H9 (cell line): Measurements from ENCODE around the gene GPR161. TPM values are rescaled to one million over a fixed set of nuclear protein-coding genes. Genes with fewer than 3 reads are reported as not detected.

ENCODE experiments used
- DNase-seq: peaks from one replicate; pipeline ENCODE4 v3.0.0-alpha.2; 2017
- H2AFZ ChIP-seq: one replicate; pipeline ENCODE4 v1.6.1; 2013; ENCODE audit warnings: mild to moderate bottlenecking, low read length, control low read depth, moderate library complexity
- H2AK5ac ChIP-seq: 2 replicates; pipeline ENCODE4 v1.6.1; 2013; ENCODE audit warnings: low read length, control low read depth, mixed read lengths; ENCODE audit not compliant: insufficient read length
- H2BK120ac ChIP-seq: one replicate; pipeline ENCODE4 v1.6.1; 2013; ENCODE audit warnings: low read depth, mild to moderate bottlenecking, low read length, control low read depth, inconsistent platforms; ENCODE audit not compliant: poor library complexity, severe bottlenecking
- H2BK12ac ChIP-seq: 2 replicates; pipeline ENCODE4 v1.6.1; 2013; ENCODE audit warnings: low read length, control low read depth, mixed read lengths, low read depth; ENCODE audit not compliant: insufficient read length
- H2BK15ac ChIP-seq: 2 replicates; pipeline ENCODE4 v1.6.1; 2013; ENCODE audit warnings: low read depth, low read length, control low read depth
- H2BK20ac ChIP-seq: one replicate; pipeline ENCODE4 v1.6.1; 2013; ENCODE audit warnings: low read depth, mild to moderate bottlenecking, low read length, control low read depth, inconsistent platforms; ENCODE audit not compliant: poor library complexity, severe bottlenecking
- H2BK5ac ChIP-seq: 2 replicates; pipeline ENCODE4 v1.6.1; 2013; ENCODE audit warnings: low read length, control low read depth, mixed read lengths; ENCODE audit not compliant: insufficient read length
- H3K14ac ChIP-seq: 2 replicates; pipeline ENCODE4 v1.6.1; 2013; ENCODE audit warnings: low read length, control low read depth; ENCODE audit not compliant: insufficient read depth
- H3K18ac ChIP-seq: 2 replicates; pipeline ENCODE4 v1.6.1; 2013; ENCODE audit warnings: low read depth, mild to moderate bottlenecking, mixed read lengths, low read length, control low read depth; ENCODE audit not compliant: insufficient read length
- H3K23ac ChIP-seq: 2 replicates; pipeline ENCODE4 v1.6.1; 2013; ENCODE audit warnings: low read length, control low read depth, mixed read lengths, low read depth; ENCODE audit not compliant: insufficient read length
- H3K23me2 ChIP-seq: 2 replicates; pipeline ENCODE4 v1.6.1; 2013; ENCODE audit warnings: low read depth, mild to moderate bottlenecking, mixed read lengths, low read length, control low read depth; ENCODE audit not compliant: insufficient read length, poor library complexity, severe bottlenecking
- H3K27ac ChIP-seq: 2 replicates; pipeline ENCODE4 v1.5.1; 2013; ENCODE audit warnings: low read length, control low read depth, mixed read lengths, low read depth; ENCODE audit not compliant: insufficient read length
- H3K27me3 ChIP-seq: 2 replicates; pipeline ENCODE4 v1.6.1; 2013; ENCODE audit warnings: low read length, control low read depth, inconsistent platforms; ENCODE audit not compliant: insufficient read depth
- H3K4ac ChIP-seq: 2 replicates; pipeline ENCODE4 v1.6.1; 2013; ENCODE audit warnings: low read depth, mild to moderate bottlenecking, control low read depth, inconsistent platforms, low read length, moderate library complexity
- H3K4me1 ChIP-seq: 2 replicates; pipeline ENCODE4 v1.6.1; 2013; ENCODE audit warnings: low read length, control low read depth, inconsistent platforms; ENCODE audit not compliant: insufficient read depth
- H3K4me2 ChIP-seq: 2 replicates; pipeline ENCODE4 v1.6.1; 2013; ENCODE audit warnings: low read length, control low read depth, mixed read lengths; ENCODE audit not compliant: insufficient read length, insufficient read depth
- H3K56ac ChIP-seq: 2 replicates; pipeline ENCODE4 v1.6.1; 2013; ENCODE audit warnings: low read depth, mild to moderate bottlenecking, mixed read lengths, low read length, control low read depth; ENCODE audit not compliant: insufficient read length
- H3K79me1 ChIP-seq: 2 replicates; pipeline ENCODE4 v1.6.1; 2013; ENCODE audit warnings: low read depth, mild to moderate bottlenecking, moderate library complexity, low read length, control low read depth, inconsistent platforms; ENCODE audit not compliant: insufficient read depth, poor library complexity, severe bottlenecking
- H3K79me2 ChIP-seq: 2 replicates; pipeline ENCODE4 v1.6.1; 2013; ENCODE audit warnings: low read length, control low read depth, inconsistent platforms; ENCODE audit not compliant: insufficient read depth
- H3K9ac ChIP-seq: 2 replicates; pipeline ENCODE4 v1.6.1; 2013; ENCODE audit warnings: low read length, control low read depth, mixed read lengths; ENCODE audit not compliant: insufficient read length; ENCODE audit errors: extremely low read depth
- H3K9me3 ChIP-seq: one replicate; pipeline ENCODE4 v1.6.1; 2013; ENCODE audit warnings: low read depth, low read length, inconsistent platforms; ENCODE audit not compliant: control insufficient read depth
- H3T11ph ChIP-seq: one replicate; pipeline ENCODE4 v1.6.1; 2013; ENCODE audit warnings: mild to moderate bottlenecking, low read length, control low read depth, inconsistent platforms
- H4K20me1 ChIP-seq: one replicate; pipeline ENCODE4 v1.6.1; 2013; ENCODE audit not compliant: control insufficient read depth, insufficient read length, insufficient read depth
- H4K5ac ChIP-seq: 2 replicates; pipeline ENCODE4 v1.6.1; 2013; ENCODE audit warnings: low read depth, mild to moderate bottlenecking, mixed read lengths, low read length, control low read depth; ENCODE audit not compliant: insufficient read length
- H4K8ac ChIP-seq: replicated peaks from 2 replicates; pipeline ENCODE4 v1.6.1; 2013; ENCODE audit warnings: low read length, control low read depth, mixed read lengths, low read depth; ENCODE audit not compliant: insufficient read length
- H4K91ac ChIP-seq: 2 replicates; pipeline ENCODE4 v1.6.1; 2013; ENCODE audit warnings: low read depth, mild to moderate bottlenecking, moderate library complexity, mixed read lengths, low read length, control low read depth; ENCODE audit not compliant: insufficient read length
- H3K27ac Mint-ChIP-seq, 3 experiments: 2 replicates in 2 of 3; 3 replicates in 1 of 3; pipeline ENCODE4 v1.8.0; 2020 to 2021; ENCODE audit warnings: mixed read lengths in 3 of 3, mild to moderate bottlenecking in 1 of 3, moderate library complexity in 1 of 3
- H3K27me3 Mint-ChIP-seq: 2 replicates; pipeline ENCODE4 v1.8.0; 2021; ENCODE audit warnings: low read depth, mild to moderate bottlenecking, moderate library complexity, mixed read lengths
- H3K36me3 Mint-ChIP-seq, 3 experiments: 2 replicates in 2 of 3; 3 replicates in 1 of 3; pipeline ENCODE4 v1.8.0; 2020 to 2021; ENCODE audit warnings: low read depth in 3 of 3, mixed read lengths in 3 of 3; ENCODE audit not compliant: insufficient read depth in 1 of 3
- H3K4me1 Mint-ChIP-seq, 2 experiments: 2 replicates each; pipeline ENCODE4 v1.8.0; 2020; ENCODE audit warnings: mixed read lengths in 2 of 2
- H3K4me3 Mint-ChIP-seq, 2 experiments: 2 replicates in 1 of 2; 3 replicates in 1 of 2; pipeline ENCODE4 v1.8.0; 2020 to 2021; ENCODE audit warnings: mild to moderate bottlenecking in 2 of 2, mixed read lengths in 2 of 2, moderate library complexity in 1 of 2
- H3K9me3 Mint-ChIP-seq, 2 experiments: 2 replicates in 1 of 2; 3 replicates in 1 of 2; pipeline ENCODE4 v1.8.0; 2020; ENCODE audit warnings: mild to moderate bottlenecking in 2 of 2, mixed read lengths in 2 of 2, moderate library complexity in 1 of 2
- WGBS: extraction: QIAGEN DNeasy Blood & Tissue Kit; methylation state at CpG from one replicate; pipeline ENCODE4 v1.1.7; 2013; ENCODE audit warnings: missing lambda C conversion rate, low lambda C conversion rate, mixed read lengths; ENCODE audit not compliant: insufficient read length; ENCODE audit errors: extremely low coverage; 5-methylcytosine and 5-hydroxymethylcytosine counted together
- total RNA-seq: library from RNA; stranded (reverse); gene quantifications from 2 replicates; pipeline ENCODE4 v1.2.1, GENCODE V29; 2021
- TF ChIP-seq, protein P1 (sequence below): fragments of 200-600 bp; sonication (generic); conservative IDR thresholded peaks from 3 replicates; pipeline ENCODE4 v1.8.0; 2021; ENCODE audit warnings: antibody characterized with exemption, mild to moderate bottlenecking

Gene GPR161
- total RNA-seq, 1 experiment from 2014 or later = 10.6 TPM

- Histone ChIP-seq H3K4me2 (no peak overlapping the region), H2BK20ac (no peak overlapping the region), H2BK15ac (no peak overlapping the region), H3K27ac (no peak overlapping the region), H3K27me3 (no peaks in the 10 kb centered on the region), H2BK12ac (no peak overlapping the region), H3K18ac (no peak overlapping the region), H2BK120ac (no peak overlapping the region), H3K23ac (no peak overlapping the region), H4K91ac (no peak overlapping the region), H4K5ac (no peak overlapping the region), H3K14ac (no peak overlapping the region), H2AK5ac (no peak overlapping the region), H3K9ac (no peak overlapping the region), H2AFZ (no peak overlapping the region), H4K8ac (no peak overlapping the region), H3K9me3 (no peaks in the 10 kb centered on the region), H3K79me2 (no peaks in the 10 kb centered on the region), H3K23me2 (no peaks in the 10 kb centered on the region), H3K4ac (no peak overlapping the region), H4K20me1 (no peaks in the 10 kb centered on the region), H3T11ph (no peak overlapping the region), H3K4me1 (no peaks in the 10 kb centered on the region), H3K79me1 (no peaks in the 10 kb centered on the region), H3K56ac (no peak overlapping the region), H2BK5ac (no peak overlapping the region)
- Mint-ChIP-seq H3K36me3 (peaks cover 0 to 12% (median 6%) of the 10 kb centered on the region in 3 experiments; a peak in 4 of 7 replicates), H3K4me1 (no peaks in the 10 kb centered on the region), H3K27me3 (no peaks in the 10 kb centered on the region), H3K4me3 (no peak overlapping the region), H3K9me3 (peaks cover 0 to 4% of the 10 kb centered on the region in 2 experiments; a peak in 1 of 5 replicates), H3K27ac (no peak overlapping the region)
- no CpG with 5 or more reads among the region's 2 CpGs for WGBS
- no peak for DNase-seq
- TF ChIP-seq, protein P1, sequence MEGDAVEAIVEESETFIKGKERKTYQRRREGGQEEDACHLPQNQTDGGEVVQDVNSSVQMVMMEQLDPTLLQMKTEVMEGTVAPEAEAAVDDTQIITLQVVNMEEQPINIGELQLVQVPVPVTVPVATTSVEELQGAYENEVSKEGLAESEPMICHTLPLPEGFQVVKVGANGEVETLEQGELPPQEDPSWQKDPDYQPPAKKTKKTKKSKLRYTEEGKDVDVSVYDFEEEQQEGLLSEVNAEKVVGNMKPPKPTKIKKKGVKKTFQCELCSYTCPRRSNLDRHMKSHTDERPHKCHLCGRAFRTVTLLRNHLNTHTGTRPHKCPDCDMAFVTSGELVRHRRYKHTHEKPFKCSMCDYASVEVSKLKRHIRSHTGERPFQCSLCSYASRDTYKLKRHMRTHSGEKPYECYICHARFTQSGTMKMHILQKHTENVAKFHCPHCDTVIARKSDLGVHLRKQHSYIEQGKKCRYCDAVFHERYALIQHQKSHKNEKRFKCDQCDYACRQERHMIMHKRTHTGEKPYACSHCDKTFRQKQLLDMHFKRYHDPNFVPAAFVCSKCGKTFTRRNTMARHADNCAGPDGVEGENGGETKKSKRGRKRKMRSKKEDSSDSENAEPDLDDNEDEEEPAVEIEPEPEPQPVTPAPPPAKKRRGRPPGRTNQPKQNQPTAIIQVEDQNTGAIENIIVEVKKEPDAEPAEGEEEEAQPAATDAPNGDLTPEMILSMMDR = no peak
Measured at GRCh38 chr1:168057921-168058320, 78.8 kb downstream of the GPR161 start.
